Endodermal cell (in vitro differentiated cells): ENCODE measurements around the gene DHRS13. TPM values are rescaled to one million over a fixed set of nuclear protein-coding genes. Genes with fewer than 3 reads are reported as not detected.

Source experiments
- DNase-seq: peaks from one replicate; pipeline ENCODE4 v3.0.0-alpha.2; 2017
- H3K27ac ChIP-seq: 2 replicates; pipeline ENCODE4 v1.5.1; 2013; ENCODE audit warnings: mild to moderate bottlenecking, low read depth, low read length, moderate library complexity
- H3K27me3 ChIP-seq: 2 replicates; pipeline ENCODE4 v1.6.1; 2013; ENCODE audit warnings: mild to moderate bottlenecking, low read length, moderate library complexity; ENCODE audit not compliant: insufficient read depth, control insufficient read depth, poor library complexity, severe bottlenecking
- H3K36me3 ChIP-seq: 2 replicates; pipeline ENCODE4 v1.7.0; 2013; ENCODE audit warnings: mild to moderate bottlenecking, low read length, moderate library complexity; ENCODE audit not compliant: control insufficient read depth, insufficient read depth
- H3K4me1 ChIP-seq: one replicate; pipeline ENCODE4 v1.7.0; 2013; ENCODE audit warnings: low read length; ENCODE audit not compliant: control insufficient read depth, insufficient read depth
- H3K4me3 ChIP-seq: 2 replicates; pipeline ENCODE4 v1.5.1; 2013; ENCODE audit warnings: mild to moderate bottlenecking, low read length, moderate library complexity
- H3K9ac ChIP-seq: 2 replicates; pipeline ENCODE4 v1.6.1; 2013; ENCODE audit warnings: mild to moderate bottlenecking, low read length, moderate library complexity; ENCODE audit not compliant: poor library complexity, severe bottlenecking; ENCODE audit errors: extremely low read depth
- H3K9me3 ChIP-seq: 2 replicates; pipeline ENCODE4 v1.6.1; 2013; ENCODE audit warnings: mild to moderate bottlenecking, low read length, moderate library complexity; ENCODE audit not compliant: control insufficient read depth
- H3K27ac Mint-ChIP-seq: 2 replicates; pipeline ENCODE4 v1.8.0; 2020; ENCODE audit warnings: mixed read lengths
- H3K27me3 Mint-ChIP-seq: 2 replicates; pipeline ENCODE4 v1.8.0; 2021; ENCODE audit warnings: mild to moderate bottlenecking, mixed read lengths; ENCODE audit not compliant: insufficient read depth
- H3K36me3 Mint-ChIP-seq: 2 replicates; pipeline ENCODE4 v1.8.0; 2020; ENCODE audit warnings: low read depth, mixed read lengths
- H3K4me1 Mint-ChIP-seq: 2 replicates; pipeline ENCODE4 v1.8.0; 2020; ENCODE audit warnings: mixed read lengths
- H3K4me3 Mint-ChIP-seq: 2 replicates; pipeline ENCODE4 v1.8.0; 2020; ENCODE audit warnings: mild to moderate bottlenecking, moderate library complexity, mixed read lengths
- H3K9me3 Mint-ChIP-seq: 2 replicates; pipeline ENCODE4 v1.8.0; 2020; ENCODE audit warnings: mild to moderate bottlenecking, mixed read lengths
- WGBS, 2 experiments: methylation state at CpG; one replicate each; pipeline versions ENCODE4 v1.1.5 to v1.1.7; 2013; ENCODE audit warnings: missing lambda C conversion rate in 2 of 2, mixed read lengths in 1 of 2; ENCODE audit not compliant: insufficient coverage in 1 of 2, insufficient read length in 1 of 2; 5-methylcytosine and 5-hydroxymethylcytosine counted together
- total RNA-seq, 2 donors: library from RNA; stranded (reverse); fragmentation: NEBNext Ultra II Directional in 1 of 2; extraction: Animal tissue kit (Norgen Biotek cat#: 25700) in 1 of 2; gene quantifications; 2 replicates in 1 of 2; 3 replicates in 1 of 2; pipeline ENCODE4 v1.2.1, GENCODE V29; 2021
- TF ChIP-seq, protein P1 (sequence below): fragments of 200-600 bp; sonication (generic); conservative IDR thresholded peaks from 2 replicates; pipeline ENCODE4 v1.5.0; 2021; ENCODE audit warnings: antibody characterized with exemption, mild to moderate bottlenecking

Gene DHRS13
- total RNA-seq, 2 donors from 2014 or later = 19.1 to 24.8 TPM

- Histone ChIP-seq H3K27ac (no peak overlapping the region), H3K4me3 (no peak overlapping the region), H3K9ac (no peak overlapping the region), H3K27me3 (no peaks in the 10 kb centered on the region), H3K36me3 (peaks cover 31% of the 10 kb centered on the region), H3K4me1 (no peaks in the 10 kb centered on the region), H3K9me3 (no peaks in the 10 kb centered on the region)
- no peak for DNase-seq
- TF ChIP-seq, protein P1, sequence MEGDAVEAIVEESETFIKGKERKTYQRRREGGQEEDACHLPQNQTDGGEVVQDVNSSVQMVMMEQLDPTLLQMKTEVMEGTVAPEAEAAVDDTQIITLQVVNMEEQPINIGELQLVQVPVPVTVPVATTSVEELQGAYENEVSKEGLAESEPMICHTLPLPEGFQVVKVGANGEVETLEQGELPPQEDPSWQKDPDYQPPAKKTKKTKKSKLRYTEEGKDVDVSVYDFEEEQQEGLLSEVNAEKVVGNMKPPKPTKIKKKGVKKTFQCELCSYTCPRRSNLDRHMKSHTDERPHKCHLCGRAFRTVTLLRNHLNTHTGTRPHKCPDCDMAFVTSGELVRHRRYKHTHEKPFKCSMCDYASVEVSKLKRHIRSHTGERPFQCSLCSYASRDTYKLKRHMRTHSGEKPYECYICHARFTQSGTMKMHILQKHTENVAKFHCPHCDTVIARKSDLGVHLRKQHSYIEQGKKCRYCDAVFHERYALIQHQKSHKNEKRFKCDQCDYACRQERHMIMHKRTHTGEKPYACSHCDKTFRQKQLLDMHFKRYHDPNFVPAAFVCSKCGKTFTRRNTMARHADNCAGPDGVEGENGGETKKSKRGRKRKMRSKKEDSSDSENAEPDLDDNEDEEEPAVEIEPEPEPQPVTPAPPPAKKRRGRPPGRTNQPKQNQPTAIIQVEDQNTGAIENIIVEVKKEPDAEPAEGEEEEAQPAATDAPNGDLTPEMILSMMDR = no peak
- WGBS, 2 experiments = 96 to 100% methylated on average over 1 to 4 of the region's 4 CpGs
- Mint-ChIP-seq H3K27me3 (no peaks in the 10 kb centered on the region), H3K27ac (no peak overlapping the region), H3K36me3 (peaks cover 38% of the 10 kb centered on the region), H3K4me3 (no peak overlapping the region), H3K9me3 (no peaks in the 10 kb centered on the region), H3K4me1 (peaks cover 6% of the 10 kb centered on the region)
These were observed 42.5 kb downstream of the DHRS13 start for GRCh38 chr17:28860363-28860808.

DNA sequence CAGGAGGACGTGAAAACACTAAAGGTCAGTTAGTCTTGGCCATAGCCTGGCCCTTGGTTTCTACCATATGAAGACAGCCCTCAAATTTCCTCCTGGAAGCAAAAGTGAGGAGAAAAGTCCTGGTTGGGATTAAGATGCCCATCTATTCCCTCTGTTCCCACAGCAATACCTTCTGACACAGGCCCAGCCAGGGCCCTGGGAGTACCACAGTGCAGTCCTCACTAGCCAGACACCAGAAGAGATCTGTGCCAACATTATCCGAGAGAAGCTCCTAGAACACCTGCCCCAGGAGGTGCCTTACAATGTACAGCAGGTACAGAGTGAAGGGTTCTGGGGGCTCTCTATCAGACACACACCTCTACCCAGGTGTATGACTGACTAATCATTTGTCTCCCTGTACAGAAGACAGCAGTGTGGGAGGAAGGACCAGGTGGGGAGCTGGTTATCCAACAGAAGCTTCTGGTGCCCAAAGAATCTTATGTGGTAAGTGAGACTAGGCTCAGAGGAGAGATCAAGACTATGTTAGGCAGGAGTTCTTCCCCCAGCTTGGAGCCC is 44.0 kb downstream of the DHRS13 start:
- Mint-ChIP-seq H3K9me3 (no peaks in the 10 kb centered on the region), H3K27me3 (no peaks in the 10 kb centered on the region), H3K36me3 (peaks cover 38% of the 10 kb centered on the region), H3K4me3 (no peak overlapping the region), H3K27ac (no peak overlapping the region), H3K4me1 (peaks cover 4% of the 10 kb centered on the region)
- no peak overlapping the region for H3K27ac ChIP-seq
- no peak overlapping the region for H3K4me3 ChIP-seq
- H3K9ac ChIP-seq = no peak overlapping the region
- H3K4me1 ChIP-seq = no peaks in the 10 kb centered on the region
- no peaks in the 10 kb centered on the region for H3K9me3 ChIP-seq
- H3K36me3 ChIP-seq = peaks cover 31% of the 10 kb centered on the region
- no peaks in the 10 kb centered on the region for H3K27me3 ChIP-seq
- no peak for DNase-seq
- WGBS, 2 experiments = 70 to 81% methylated on average over 2 of the region's 2 CpGs
- TF ChIP-seq, protein P1 = no peak

DNA sequence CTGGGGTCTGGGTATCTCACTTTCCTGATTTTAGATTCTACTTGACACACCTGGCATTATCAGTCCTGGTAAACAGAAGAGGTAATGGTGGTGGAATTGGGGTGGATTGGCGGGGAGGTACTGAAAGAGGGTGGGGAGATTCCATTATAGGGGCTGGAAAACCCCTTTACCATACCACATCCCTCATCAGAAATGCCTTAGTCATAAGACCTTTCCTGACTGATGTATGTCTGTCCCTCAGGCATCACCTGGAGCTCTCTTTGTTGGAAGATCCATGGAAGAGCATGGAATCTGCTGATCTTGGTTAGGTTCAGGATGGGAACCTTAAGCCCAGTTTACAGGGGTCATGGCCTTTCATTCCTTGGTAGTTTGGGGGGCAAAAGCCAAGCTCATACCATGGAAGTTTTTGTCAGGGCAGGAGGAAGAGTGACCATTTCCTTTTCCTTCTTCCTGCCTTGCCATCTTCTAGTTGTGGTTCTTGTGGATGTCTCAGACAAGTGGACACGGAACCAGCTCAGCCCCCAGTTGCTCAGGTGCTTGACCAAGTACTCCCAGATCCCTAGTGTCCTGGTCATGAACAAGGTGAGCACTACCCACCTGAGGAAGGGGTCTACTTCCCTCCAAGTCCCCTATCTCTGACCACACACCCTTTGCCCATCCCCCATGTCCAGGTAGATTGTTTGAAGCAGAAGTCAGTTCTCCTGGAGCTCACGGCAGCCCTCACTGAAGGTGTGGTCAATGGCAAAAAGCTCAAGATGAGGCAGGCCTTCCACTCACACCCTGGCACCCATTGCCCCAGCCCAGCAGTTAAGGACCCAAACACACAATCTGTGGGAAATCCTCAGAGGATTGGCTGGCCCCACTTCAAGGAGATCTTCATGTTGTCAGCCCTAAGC is 44.7 kb downstream of the DHRS13 start:
- Mint-ChIP-seq H3K27me3 (no peaks in the 10 kb centered on the region), H3K9me3 (no peaks in the 10 kb centered on the region), H3K36me3 (peaks cover 38% of the 10 kb centered on the region), H3K4me1 (peaks cover 4% of the 10 kb centered on the region), H3K4me3 (no peak overlapping the region), H3K27ac (no peak overlapping the region)
- H3K27me3 ChIP-seq = no peaks in the 10 kb centered on the region
- no peak for DNase-seq
- H3K4me1 ChIP-seq = no peaks in the 10 kb centered on the region
- H3K9me3 ChIP-seq = no peaks in the 10 kb centered on the region
- no peak overlapping the region for H3K27ac ChIP-seq
- TF ChIP-seq, protein P1 = no peak
- peaks cover 31% of the 10 kb centered on the region for H3K36me3 ChIP-seq
- no peak overlapping the region for H3K4me3 ChIP-seq
- no peak overlapping the region for H3K9ac ChIP-seq
- 92 to 94% methylated on average over 2 of the region's 3 CpGs for WGBS, 2 experiments
